Measurements from ENCODE around the gene IL1RAP. TPM values are rescaled to one million over a fixed set of nuclear protein-coding genes. Genes with fewer than 3 reads are reported as not detected.

Gene IL1RAP
- total RNA-seq, 1 donor from 2014 or later: 10.8 TPM

- DNase-seq (ENCODE audit: low read depth): no peak
- no peak for TF ChIP-seq CTCF (IDR thresholded peaks at IDR 0.05; ENCODE audit: insufficient read depth, low read length, poor library complexity, severe bottlenecking)
- Histone ChIP-seq H3K4me3 (ENCODE audit: low read depth, low read length) (no peak overlapping the region), H3K36me3 (ENCODE audit: control insufficient read depth, insufficient read depth, low read length) (no peaks in the 10 kb centered on the region), H3K27me3 (ENCODE audit: control insufficient read depth, insufficient read depth, low read length) (no peaks in the 10 kb centered on the region)
These were observed 93.1 kb downstream of the IL1RAP start for GRCh38 chr3:190607021-190607420.

GRCh38 chr3:190608850-190609589 lies 95.1 kb downstream of the IL1RAP start:
- no peak for TF ChIP-seq CTCF (IDR thresholded peaks at IDR 0.05; ENCODE audit: insufficient read depth, low read length, poor library complexity, severe bottlenecking)
- no peaks in the 10 kb centered on the region for H3K27me3 ChIP-seq (ENCODE audit: control insufficient read depth, insufficient read depth, low read length)
- H3K4me3 ChIP-seq (ENCODE audit: low read depth, low read length): no peak overlapping the region
- H3K36me3 ChIP-seq (ENCODE audit: control insufficient read depth, insufficient read depth, low read length): no peaks in the 10 kb centered on the region
- DNase-seq (ENCODE audit: low read depth): no peak

- Histone ChIP-seq H3K27me3 (ENCODE audit: control insufficient read depth, insufficient read depth, low read length) (no peaks in the 10 kb centered on the region), H3K4me3 (ENCODE audit: low read depth, low read length) (no peak overlapping the region), H3K36me3 (ENCODE audit: control insufficient read depth, insufficient read depth, low read length) (no peaks in the 10 kb centered on the region)
- no peak for DNase-seq (ENCODE audit: low read depth)
- TF ChIP-seq CTCF (IDR thresholded peaks at IDR 0.05; ENCODE audit: insufficient read depth, low read length, poor library complexity, severe bottlenecking): no peak
These were observed 100.6 kb downstream of the IL1RAP start for GRCh38 chr3:190614226-190615059.

- Histone ChIP-seq H3K27me3 (ENCODE audit: control insufficient read depth, insufficient read depth, low read length) (no peaks in the 10 kb centered on the region), H3K36me3 (ENCODE audit: control insufficient read depth, insufficient read depth, low read length) (no peaks in the 10 kb centered on the region), H3K4me3 (ENCODE audit: low read depth, low read length) (no peak overlapping the region)
- no peak for DNase-seq (ENCODE audit: low read depth)
- no peak for TF ChIP-seq CTCF (IDR thresholded peaks at IDR 0.05; ENCODE audit: insufficient read depth, low read length, poor library complexity, severe bottlenecking)
These were observed 101.1 kb downstream of the IL1RAP start for GRCh38 chr3:190615060-190615384.

- H3K36me3 ChIP-seq (ENCODE audit: control insufficient read depth, insufficient read depth, low read length): no peaks in the 10 kb centered on the region
- H3K27me3 ChIP-seq (ENCODE audit: control insufficient read depth, insufficient read depth, low read length): no peaks in the 10 kb centered on the region
- DNase-seq (ENCODE audit: low read depth): no peak
- TF ChIP-seq CTCF (IDR thresholded peaks at IDR 0.05; ENCODE audit: insufficient read depth, low read length, poor library complexity, severe bottlenecking): no peak
- H3K4me3 ChIP-seq (ENCODE audit: low read depth, low read length): no peak overlapping the region
These were observed 101.7 kb downstream of the IL1RAP start for GRCh38 chr3:190615607-190616006.
